Common myeloid progenitor, CD34-positive (primary cell): Measurements from ENCODE around the gene HHEX.

Experiments used
- CTCF ChIA-PET: fragments of 350-600 bp; sonication (Branson Sonifier 250); formaldehyde crosslinking; loops from one replicate; lab custom pipeline; 2021; ENCODE audit warnings: antibody characterized with exemption; lab: Charles Lee
- POLR2A ChIA-PET: fragments of 350-600 bp; sonication (Branson Sonifier 250); formaldehyde crosslinking; loops from one replicate; lab custom pipeline; 2021; ENCODE audit warnings: antibody characterized with exemption; lab: Charles Lee
- DNase-seq, 3 donors: peaks; one replicate each; pipeline versions ENCODE4 v3.0.0 to v3.0.0-alpha.2; 2013
- H3K27ac ChIP-seq, 2 experiments: 1 replicate in 1 of 2; 2 replicates in 1 of 2; pipeline ENCODE4 v1.7.0; 2013; ENCODE audit warnings: inconsistent platforms in 2 of 2, low read length in 2 of 2, mild to moderate bottlenecking in 2 of 2, low read depth in 1 of 2, moderate library complexity in 1 of 2; ENCODE audit not compliant: severe bottlenecking in 2 of 2, insufficient read depth in 1 of 2, poor library complexity in 1 of 2
- H3K27me3 ChIP-seq, 5 experiments: replicated peaks in 2 of 5; 1 replicate in 3 of 5; 2 replicates in 2 of 5; pipeline versions ENCODE4 v1.6.1 to v1.7.0; 2013; ENCODE audit warnings: low read length in 4 of 5, mild to moderate bottlenecking in 2 of 5, moderate library complexity in 2 of 5, inconsistent platforms in 1 of 5; ENCODE audit not compliant: insufficient read depth in 5 of 5, control insufficient read depth in 4 of 5
- H3K36me3 ChIP-seq, 4 experiments: 1 replicate in 2 of 4; 2 replicates in 2 of 4; pipeline versions ENCODE4 v1.6.1 to v1.7.0; 2013; ENCODE audit warnings: low read length in 3 of 4, control low read depth in 1 of 4, mild to moderate bottlenecking in 1 of 4; ENCODE audit not compliant: control insufficient read depth in 4 of 4, insufficient read depth in 4 of 4
- H3K4me1 ChIP-seq, 4 experiments: 1 replicate in 3 of 4; 2 replicates in 1 of 4; pipeline versions ENCODE4 v1.6.1 to v1.7.1; 2013; ENCODE audit warnings: low read length in 3 of 4, mild to moderate bottlenecking in 3 of 4, control low read depth in 1 of 4, inconsistent platforms in 1 of 4, moderate library complexity in 1 of 4; ENCODE audit not compliant: control insufficient read depth in 4 of 4, insufficient read depth in 4 of 4; ENCODE audit errors: control extremely low read depth in 1 of 4
- H3K4me3 ChIP-seq, 7 experiments: 1 replicate in 4 of 7; 2 replicates in 3 of 7; pipeline versions ENCODE4 v1.5.1 to v1.7.0; 2013; ENCODE audit warnings: mild to moderate bottlenecking in 7 of 7, low read length in 6 of 7, moderate library complexity in 6 of 7, inconsistent platforms in 2 of 7, low read depth in 2 of 7, control low read depth in 1 of 7; ENCODE audit not compliant: insufficient read depth in 4 of 7, control insufficient read depth in 1 of 7; ENCODE audit errors: extremely low read depth in 1 of 7
- H3K9me3 ChIP-seq, 5 experiments: 1 replicate in 4 of 5; 2 replicates in 1 of 5; pipeline versions ENCODE4 v1.6.1 to v1.7.1; 2013; ENCODE audit warnings: low read length in 4 of 5, mild to moderate bottlenecking in 2 of 5, inconsistent platforms in 1 of 5, low read depth in 1 of 5, moderate library complexity in 1 of 5; ENCODE audit not compliant: control insufficient read depth in 4 of 5, insufficient read depth in 2 of 5; ENCODE audit errors: control extremely low read depth in 1 of 5
- WGBS: methylation state at CpG from one replicate; pipeline ENCODE4 v1.1.5; 2013; ENCODE audit not compliant: insufficient coverage; 5-methylcytosine and 5-hydroxymethylcytosine counted together

HHEX gene

DNA sequence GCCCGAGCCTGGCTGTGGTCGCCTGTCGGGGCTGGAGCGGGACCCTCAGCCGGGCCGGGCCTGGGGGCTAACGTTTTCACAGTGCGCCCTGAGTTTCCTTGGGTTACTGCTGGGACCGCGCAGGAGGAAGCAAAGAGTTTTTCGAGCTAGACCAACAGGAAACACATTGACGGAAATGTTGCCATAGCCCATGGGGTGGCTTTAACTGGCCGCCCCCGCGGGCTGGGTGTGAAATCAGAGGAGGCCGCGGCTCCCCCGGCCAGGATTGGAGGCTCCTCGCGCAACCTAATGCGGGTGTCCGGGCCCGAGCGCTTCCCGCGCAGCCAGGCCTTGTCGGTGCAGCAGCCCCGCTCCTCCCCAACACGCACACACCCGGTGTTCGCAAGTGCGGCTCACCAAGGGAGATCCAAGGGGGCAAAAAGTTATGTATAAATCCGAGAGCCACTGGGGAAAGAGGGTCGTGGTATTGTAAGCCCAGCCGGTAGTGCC, 1.9 kb downstream of the HHEX start:
- H3K36me3 ChIP-seq, result peaks cover 7 to 38% (median 22%) of the 10 kb centered on the region in 4 experiments
- peaks cover 21 to 70% (median 44%) of the 10 kb centered on the region in 4 experiments for H3K4me1 ChIP-seq
- CTCF ChIA-PET, result interaction anchor here (0.8 to 2.7 kb wide), 5 partner anchors 8 to 70 kb away, joined by 3 to 25 read pairs (median 5); no protein-coding TSS in a partner anchor
- H3K9me3 ChIP-seq, result peaks cover 0 to 4% (median under 1%) of the 10 kb centered on the region in 5 experiments
- no peaks in the 10 kb centered on the region for H3K27me3 ChIP-seq
- peak; percentile 70 to 94 (median 89) for DNase-seq
- POLR2A ChIA-PET, result interaction anchor here (0.6 to 3.4 kb wide), 7 partner anchors 9 to 191 kb away, joined by 3 to 38 read pairs (median 16); partner anchors contain the start of gene EXOC6
- WGBS, result under 1% methylated on average over 20 of the region's 35 CpGs
- H3K4me3 ChIP-seq, result peak overlapping the region; percentile 35 to 86 (median 76)
- peak overlapping the region; percentile 94 to 95 for H3K27ac ChIP-seq

- POLR2A ChIA-PET, result interaction anchor here (0.6 to 3.4 kb wide), 5 partner anchors 64 to 191 kb away, joined by 3 to 38 read pairs (median 10); partner anchors contain the start of gene EXOC6
- peak overlapping the region; percentile 35 to 86 (median 76) for H3K4me3 ChIP-seq
- CTCF ChIA-PET, result interaction anchor here (1.0 to 2.7 kb wide), 2 partner anchors 65 to 110 kb away, joined by 3 to 25 read pairs; no protein-coding TSS in a partner anchor
- H3K9me3 ChIP-seq, result no peaks in the 10 kb centered on the region
- H3K4me1 ChIP-seq, result peaks cover 22 to 74% (median 49%) of the 10 kb centered on the region in 4 experiments
- H3K27ac ChIP-seq, result peak overlapping the region; percentile 94 to 95
- H3K27me3 ChIP-seq, result no peaks in the 10 kb centered on the region
- DNase-seq, result peak in 1 of 3 donors; percentile 64
- WGBS, result 2% methylated on average over 20 of the region's 34 CpGs
- peaks cover 7 to 38% (median 22%) of the 10 kb centered on the region in 4 experiments for H3K36me3 ChIP-seq
These were observed 2.4 kb downstream of the HHEX start for GRCh38 chr10:92692080-92692671.

- H3K4me1 ChIP-seq, result peaks cover 28 to 80% (median 55%) of the 10 kb centered on the region in 4 experiments
- ChIA-PET CTCF (interaction anchor here (0.7 to 1.1 kb wide), 3 partner anchors 62 to 151 kb away, joined by 3 to 5 read pairs (median 3); no protein-coding TSS in a partner anchor), POLR2A (interaction anchor here (1.8 kb wide), 1 partner anchor 64 kb away, joined by 10 read pairs; no protein-coding TSS in a partner anchor)
- H3K36me3 ChIP-seq, result peaks cover 7 to 38% (median 21%) of the 10 kb centered on the region in 4 experiments
- H3K27me3 ChIP-seq, result no peaks in the 10 kb centered on the region
- 80% methylated on average over 1 of the region's 7 CpGs for WGBS
- peak overlapping the region; percentile 94 to 95 for H3K27ac ChIP-seq
- peak overlapping the region; percentile 35 to 86 (median 76) for H3K4me3 ChIP-seq
- DNase-seq, result peak in 1 of 3 donors; percentile 15
- no peaks in the 10 kb centered on the region for H3K9me3 ChIP-seq
These were observed 3.2 kb downstream of the HHEX start for GRCh38 chr10:92692697-92693533.

GRCh38 chr10:92693534-92693893, 3.8 kb downstream of the HHEX start:
- DNase-seq, result no peak
- ChIA-PET CTCF (interaction anchor here (0.7 to 1.1 kb wide), 2 partner anchors 62 to 64 kb away, joined by 3 to 5 read pairs; no protein-coding TSS in a partner anchor), POLR2A (interaction anchor here (1.8 kb wide), 1 partner anchor 63 kb away, joined by 10 read pairs; no protein-coding TSS in a partner anchor)
- Histone ChIP-seq H3K36me3 (peaks cover 7 to 38% (median 21%) of the 10 kb centered on the region in 4 experiments), H3K9me3 (no peaks in the 10 kb centered on the region), H3K27me3 (no peaks in the 10 kb centered on the region), H3K4me1 (peaks cover 31 to 81% (median 59%) of the 10 kb centered on the region in 4 experiments), H3K27ac (peak overlapping the region in 1 of 2 experiments; percentile 95), H3K4me3 (peak overlapping the region in 3 of 7 experiments; percentile 76 to 86 (median 85))
- WGBS, result no CpG with 5 or more reads among the region's 1 CpG

DNA sequence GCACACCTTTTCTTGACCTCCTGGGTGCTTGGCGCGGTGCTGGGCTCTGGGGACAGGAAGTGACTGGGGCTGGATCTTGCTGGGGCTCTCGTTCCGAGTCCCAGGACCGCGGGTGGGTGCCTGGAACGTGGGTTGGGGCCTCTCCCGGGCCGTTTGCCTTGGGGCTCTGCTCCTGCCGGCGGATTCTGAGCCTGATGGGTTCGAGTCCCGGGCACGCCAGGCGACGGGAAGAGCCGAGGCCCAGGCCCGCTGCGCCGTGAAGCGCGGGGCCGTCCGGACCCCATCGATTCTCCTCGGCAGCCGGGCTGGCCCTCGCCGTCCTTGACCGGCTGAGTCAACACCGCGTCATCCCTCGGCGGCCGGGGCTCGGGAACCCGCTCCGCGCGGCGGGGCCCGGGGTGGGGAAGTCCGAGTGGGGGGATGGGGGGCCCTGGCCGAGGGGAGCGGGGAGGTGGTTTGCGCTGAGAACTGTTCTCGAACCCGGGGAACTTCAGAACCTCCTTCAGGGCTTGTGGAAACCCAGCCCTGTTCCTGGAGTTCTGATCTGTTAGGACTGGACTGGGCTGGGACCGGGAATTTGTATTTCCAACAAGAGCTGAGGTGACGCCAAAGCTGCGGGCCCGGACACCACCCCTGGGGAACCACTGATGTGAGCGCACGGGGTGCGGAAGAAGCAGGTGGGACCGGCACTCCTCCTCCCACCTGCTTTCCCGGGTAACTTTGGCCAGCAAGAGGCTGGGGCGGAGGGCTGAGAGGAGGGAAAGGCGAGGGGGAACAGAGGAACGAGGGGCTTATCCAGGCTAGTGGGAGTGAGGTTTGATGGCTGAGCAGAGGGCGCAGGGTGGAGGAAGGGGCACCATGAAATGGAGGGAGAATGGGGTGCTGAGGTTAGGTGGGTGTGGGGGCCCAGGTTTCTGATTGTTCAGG, 6.2 kb downstream of the HHEX start:
- H3K36me3 ChIP-seq, result peaks cover 7 to 38% (median 21%) of the 10 kb centered on the region in 4 experiments
- H3K4me3 ChIP-seq, result peak overlapping the region in 1 of 7 experiments; percentile 41
- WGBS, result 82% methylated on average over 56 of the region's 61 CpGs
- no peaks in the 10 kb centered on the region for H3K9me3 ChIP-seq
- no peaks in the 10 kb centered on the region for H3K27me3 ChIP-seq
- CTCF ChIA-PET, result interaction anchor here (0.6 to 2.1 kb wide), 3 partner anchors 61 to 732 kb away, joined by 3 to 6 read pairs (median 4); no protein-coding TSS in a partner anchor
- peak overlapping the region in 1 of 2 experiments; percentile 66 for H3K27ac ChIP-seq
- POLR2A ChIA-PET, result no interaction called here
- DNase-seq, result no peak
- peaks cover 35 to 86% (median 68%) of the 10 kb centered on the region in 4 experiments for H3K4me1 ChIP-seq
